ENCODE measurements around the gene CBX1. TPM values are rescaled to one million over a fixed set of nuclear protein-coding genes. Genes with fewer than 3 reads are reported as not detected.
A peak's percentile ranks its signal among the peaks of the same experiment; 100 is the strongest.
"Not testable (repeated sequence)": the region's sequence is repeated elsewhere in the genome, so short reads cannot be mapped to it uniquely, and the experiment has no call there.

Gene CBX1
- total RNA-seq, 2 experiments from 2014 or later, result 61.6 to 63.0 TPM

GRCh38 chr17:48047113-48047740 lies 54.1 kb downstream of the CBX1 start:
- H3K4me1 Mint-ChIP-seq (ENCODE audit: low read depth), result peaks cover 45% of the 10 kb centered on the region
- peaks cover 33% of the 10 kb centered on the region for H3K36me3 Mint-ChIP-seq (ENCODE audit: low read depth)
- intact Hi-C loops (cut with micrococcal nuclease), result loop anchor here (5.0 kb wide), 1 partner anchor 1145 kb away; no protein-coding TSS in a partner anchor
- peak overlapping the region; percentile 99 for H3K4me3 Mint-ChIP-seq
- no peak for DNase-seq
- H3K27me3 Mint-ChIP-seq (ENCODE audit: low read depth), result no peaks in the 10 kb centered on the region
- CTCF ChIA-PET, result interaction anchor here (0.7 to 1.9 kb wide), 7 partner anchors 11 to 198 kb away, joined by 3 to 10 read pairs (median 4); no protein-coding TSS in a partner anchor
- peak overlapping the region; percentile 98 for H3K27ac Mint-ChIP-seq
- no peaks in the 10 kb centered on the region for H3K9me3 Mint-ChIP-seq

- CTCF ChIA-PET, result interaction anchor here (1.5 to 1.9 kb wide), 2 partner anchors 10 to 20 kb away, joined by 9 to 10 read pairs; no protein-coding TSS in a partner anchor
- Mint-ChIP-seq H3K27ac (peak overlapping the region; percentile 98), H3K4me1 (ENCODE audit: low read depth) (peaks cover 37% of the 10 kb centered on the region), H3K4me3 (peak overlapping the region; percentile 99), H3K36me3 (ENCODE audit: low read depth) (peaks cover 26% of the 10 kb centered on the region), H3K9me3 (no peaks in the 10 kb centered on the region), H3K27me3 (ENCODE audit: low read depth) (no peaks in the 10 kb centered on the region)
- intact Hi-C loops (cut with micrococcal nuclease), result loop anchor here (5.0 kb wide), 1 partner anchor 1146 kb away; no protein-coding TSS in a partner anchor
- DNase-seq, result no peak
These were observed 55.0 kb downstream of the CBX1 start for GRCh38 chr17:48046296-48046695.

- intact Hi-C loops (cut with micrococcal nuclease), result loop anchor here (5.0 kb wide), 1 partner anchor 1147 kb away; no protein-coding TSS in a partner anchor
- no peaks in the 10 kb centered on the region for H3K9me3 Mint-ChIP-seq
- CTCF ChIA-PET, result interaction anchor here (1.1 to 2.5 kb wide), 3 partner anchors 9 to 35 kb away, joined by 4 to 11 read pairs (median 10); no protein-coding TSS in a partner anchor
- peaks cover 18% of the 10 kb centered on the region for H3K36me3 Mint-ChIP-seq (ENCODE audit: low read depth)
- H3K27ac Mint-ChIP-seq, result no peak overlapping the region
- H3K4me3 Mint-ChIP-seq, result peak overlapping the region; percentile 99
- no peaks in the 10 kb centered on the region for H3K27me3 Mint-ChIP-seq (ENCODE audit: low read depth)
- no peak for DNase-seq
- H3K4me1 Mint-ChIP-seq (ENCODE audit: low read depth), result peaks cover 29% of the 10 kb centered on the region
These were observed 55.8 kb downstream of the CBX1 start for GRCh38 chr17:48045316-48046001.

- Mint-ChIP-seq H3K9me3 (no peaks in the 10 kb centered on the region), H3K36me3 (ENCODE audit: low read depth) (peaks cover 14% of the 10 kb centered on the region), H3K4me1 (ENCODE audit: low read depth) (peaks cover 23% of the 10 kb centered on the region), H3K27ac (no peak overlapping the region), H3K4me3 (no peak overlapping the region), H3K27me3 (ENCODE audit: low read depth) (no peaks in the 10 kb centered on the region)
- intact Hi-C loops (cut with micrococcal nuclease), result loop anchor here (5.0 kb wide), 1 partner anchor 1147 kb away; no protein-coding TSS in a partner anchor
- CTCF ChIA-PET, result interaction anchor here (0.6 to 2.5 kb wide), 7 partner anchors 9 to 65 kb away, joined by 3 to 16 read pairs (median 5); no protein-coding TSS in a partner anchor
- no peak for DNase-seq
These were observed 56.4 kb downstream of the CBX1 start for GRCh38 chr17:48044851-48045250.

- no peaks in the 10 kb centered on the region for H3K9me3 Mint-ChIP-seq
- DNase-seq, result no peak
- H3K36me3 Mint-ChIP-seq (ENCODE audit: low read depth), result peaks cover 9% of the 10 kb centered on the region
- H3K4me3 Mint-ChIP-seq, result no peak overlapping the region
- no peak overlapping the region for H3K27ac Mint-ChIP-seq
- H3K27me3 Mint-ChIP-seq (ENCODE audit: low read depth), result peaks cover 9% of the 10 kb centered on the region
- H3K4me1 Mint-ChIP-seq (ENCODE audit: low read depth), result peaks cover 14% of the 10 kb centered on the region
- intact Hi-C loops (cut with micrococcal nuclease), result no loop called here
- CTCF ChIA-PET, result interaction anchor here (0.6 to 2.5 kb wide), 8 partner anchors 9 to 1156 kb away, joined by 3 to 16 read pairs (median 7); no protein-coding TSS in a partner anchor
These were observed 58.1 kb downstream of the CBX1 start for GRCh38 chr17:48043176-48043575.

GRCh38 chr17:48038687-48039086 lies 62.6 kb downstream of the CBX1 start:
- no peak overlapping the region for H3K27ac Mint-ChIP-seq
- peaks cover 7% of the 10 kb centered on the region for H3K4me1 Mint-ChIP-seq (ENCODE audit: low read depth)
- H3K36me3 Mint-ChIP-seq (ENCODE audit: low read depth), result no peaks in the 10 kb centered on the region
- DNase-seq, result no peak
- H3K9me3 Mint-ChIP-seq, result no peaks in the 10 kb centered on the region
- peaks cover 21% of the 10 kb centered on the region for H3K27me3 Mint-ChIP-seq (ENCODE audit: low read depth)
- CTCF ChIA-PET, result interaction anchor here (1.0 to 4.4 kb wide), 3 partner anchors 12 to 69 kb away, joined by 3 to 37 read pairs (median 8); no protein-coding TSS in a partner anchor
- no peak overlapping the region for H3K4me3 Mint-ChIP-seq
- intact Hi-C loops (cut with micrococcal nuclease), result no loop called here

- H3K4me3 Mint-ChIP-seq, result peak overlapping the region; percentile 73
- intact Hi-C loops (cut with micrococcal nuclease), result loop anchor here (1.0 kb wide), 2 partner anchors 10 to 36 kb away; partner anchors contain the start of gene NFE2L1
- H3K27ac Mint-ChIP-seq, result no peak overlapping the region
- no peak for DNase-seq
- no peaks in the 10 kb centered on the region for H3K9me3 Mint-ChIP-seq
- peaks cover 28% of the 10 kb centered on the region for H3K27me3 Mint-ChIP-seq (ENCODE audit: low read depth)
- CTCF ChIA-PET, result interaction anchor here (1.0 to 4.4 kb wide), 2 partner anchors 12 to 68 kb away, joined by 8 to 37 read pairs; no protein-coding TSS in a partner anchor
- H3K4me1 Mint-ChIP-seq (ENCODE audit: low read depth), result peaks cover 7% of the 10 kb centered on the region
- no peaks in the 10 kb centered on the region for H3K36me3 Mint-ChIP-seq (ENCODE audit: low read depth)
These were observed 63.4 kb downstream of the CBX1 start for GRCh38 chr17:48037838-48038323.

- Mint-ChIP-seq H3K27ac (no peak within 1 kb of the TSS), H3K36me3 (ENCODE audit: low read depth) (no peaks in the 10 kb centered on the region), H3K9me3 (no peaks in the 10 kb centered on the region), H3K27me3 (ENCODE audit: low read depth) (peaks cover 32% of the 10 kb centered on the region), H3K4me3 (peak within 1 kb of the TSS; percentile 75), H3K4me1 (ENCODE audit: low read depth) (peaks cover 7% of the 10 kb centered on the region)
- intact Hi-C loops (cut with micrococcal nuclease), result loop anchor here (1.0 kb wide), 2 partner anchors 11 to 37 kb away; partner anchors contain the start of gene NFE2L1
- CTCF ChIA-PET, result interaction anchor here (0.6 to 4.4 kb wide), 14 partner anchors 9 to 192 kb away, joined by 3 to 37 read pairs (median 4); partner anchors contain the start of gene SNX11
- peak; percentile 75 for DNase-seq
These were observed 64.0 kb downstream of the CBX1 start, which contains the start of gene COPZ2 for GRCh38 chr17:48037036-48037837. Gene COPZ2, minus strand, starts transcription at chr17:48037797. Its CDS starts 20 bp downstream, at chr17:48037777.

- Mint-ChIP-seq H3K27me3 (ENCODE audit: low read depth) (peaks cover 32% of the 10 kb centered on the region), H3K27ac (no peak overlapping the region), H3K9me3 (no peaks in the 10 kb centered on the region), H3K4me3 (peak overlapping the region; percentile 75), H3K4me1 (ENCODE audit: low read depth) (peaks cover 7% of the 10 kb centered on the region), H3K36me3 (ENCODE audit: low read depth) (no peaks in the 10 kb centered on the region)
- intact Hi-C loops (cut with micrococcal nuclease), result loop anchor here (1.0 kb wide), 2 partner anchors 12 to 38 kb away; partner anchors contain the start of gene NFE2L1
- no peak for DNase-seq
- CTCF ChIA-PET, result interaction anchor here (0.8 to 4.4 kb wide), 16 partner anchors 8 to 192 kb away, joined by 3 to 37 read pairs (median 3); partner anchors contain the start of gene SNX11
These were observed 64.6 kb downstream of the CBX1 start for GRCh38 chr17:48036693-48037035.

GRCh38 chr17:48034734-48035133 lies 66.5 kb downstream of the CBX1 start:
- CTCF ChIA-PET, result interaction anchor here (1.0 to 2.3 kb wide), 3 partner anchors 9 to 41 kb away, joined by 5 to 16 read pairs (median 8); no protein-coding TSS in a partner anchor
- H3K36me3 Mint-ChIP-seq (ENCODE audit: low read depth); DNase-seq; H3K9me3 Mint-ChIP-seq; H3K4me1 Mint-ChIP-seq (ENCODE audit: low read depth); H3K4me3 Mint-ChIP-seq; intact Hi-C loops (cut with micrococcal nuclease); H3K27ac Mint-ChIP-seq: not testable (repeated sequence)
- H3K27me3 Mint-ChIP-seq (ENCODE audit: low read depth), result peaks cover 34% of the 10 kb centered on the region

GRCh38 chr17:48031966-48032365 lies 69.3 kb downstream of the CBX1 start:
- Mint-ChIP-seq H3K27ac (no peak overlapping the region), H3K36me3 (ENCODE audit: low read depth) (no peaks in the 10 kb centered on the region), H3K4me1 (ENCODE audit: low read depth) (peaks cover 2% of the 10 kb centered on the region), H3K9me3 (no peaks in the 10 kb centered on the region), H3K4me3 (no peak overlapping the region), H3K27me3 (ENCODE audit: low read depth) (peaks cover 19% of the 10 kb centered on the region)
- intact Hi-C loops (cut with micrococcal nuclease), result no loop called here
- CTCF ChIA-PET, result interaction anchor here (0.6 to 1.3 kb wide), 4 partner anchors 18 to 277 kb away, joined by 3 to 4 read pairs (median 4); partner anchors contain the start of gene SNX11
- DNase-seq, result no peak

Data from activated naive CD4-positive, alpha-beta T cell treated with anti-CD3 and anti-CD28 coated beads for 36 hours (primary cell).